GM23248 (cell line): ENCODE results near the gene ETF1.

Experiments
- EZH2 ChIP-seq: fragments of 200-600 bp; sonication (generic); IDR thresholded peaks from 2 replicates; pipeline ENCODE4 v1.6.1; 2018; ENCODE audit warnings: antibody characterized with exemption, mild to moderate bottlenecking; ENCODE audit not compliant: insufficient read depth, poor library complexity, severe bottlenecking
- EZH2phosphoT487 ChIP-seq: fragments of 200-600 bp; sonication (generic); IDR thresholded peaks from 2 replicates; pipeline ENCODE4 v1.6.1; 2018; ENCODE audit warnings: antibody characterized with exemption, moderate library complexity, mild to moderate bottlenecking, low read depth; ENCODE audit not compliant: insufficient read depth

DNA sequence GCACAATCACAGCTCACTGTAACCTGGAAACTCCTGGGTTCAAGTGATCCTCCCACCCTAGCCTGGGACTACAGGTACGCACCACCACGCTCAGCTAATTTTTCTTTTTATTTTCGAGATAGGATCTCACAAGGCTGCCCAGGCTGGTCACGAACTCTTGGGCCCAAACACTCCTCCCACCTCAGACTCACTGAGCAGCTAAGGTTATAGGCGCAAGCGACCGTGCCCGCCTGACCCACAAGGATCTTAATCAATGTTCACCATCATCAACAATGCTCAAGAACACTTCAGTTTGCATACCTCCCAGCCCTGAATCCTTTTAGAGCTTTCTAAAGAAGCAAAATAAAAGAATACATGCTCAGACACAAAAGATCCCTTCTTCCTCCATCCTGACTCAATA, 13.2 kb downstream of the ETF1 start:
- TF ChIP-seq EZH2, result no peak
- no peak for TF ChIP-seq EZH2phosphoT487
